Gastrocnemius medialis (tissue), 4 donors: ENCODE data around the gene KRT85.

Experiments
- CTCF ChIP-seq, 5 experiments: fragments of 450-650 bp in 3 of 5; fragments of 200-600 bp in 2 of 5; sonication (generic) in 2 of 5; IDR thresholded peaks in 4 of 5; conservative IDR thresholded peaks in 1 of 5; 1 replicate in 4 of 5; 2 replicates in 1 of 5; pipeline ENCODE4 v1.5.1; 2016 to 2019; ENCODE audit warnings: antibody characterized with exemption in 5 of 5, mild to moderate bottlenecking in 3 of 5, moderate library complexity in 3 of 5
- POLR2A ChIP-seq, 2 donors: fragments of 450-650 bp; IDR thresholded peaks; one replicate each; pipeline ENCODE4 v1.6.1; 2017; ENCODE audit warnings: antibody characterized with exemption in 2 of 2, mild to moderate bottlenecking in 2 of 2, moderate library complexity in 2 of 2

- TF ChIP-seq CTCF (IDR thresholded peaks at IDR 0.05 in 4 of 5, conservative IDR thresholded peaks at IDR 0.05 in 1 of 5) = peak; percentile 39 to 67 (median 52)
- TF ChIP-seq POLR2A (IDR thresholded peaks at IDR 0.05) = no peak
Observed at GRCh38 chr12:52372216-52373154, 5.2 kb upstream of the KRT85 start.
